GM23248 (cell line): ENCODE data around the gene UGT2B11.
"Not testable (repeated sequence)": the region's sequence is repeated elsewhere in the genome, so short reads cannot be mapped to it uniquely, and the experiment has no call there.

Experiments used
- EZH2 ChIP-seq: fragments of 200-600 bp; sonication (generic); IDR thresholded peaks from 2 replicates; pipeline ENCODE4 v1.6.1; 2018; ENCODE audit warnings: antibody characterized with exemption, mild to moderate bottlenecking; ENCODE audit not compliant: insufficient read depth, poor library complexity, severe bottlenecking
- EZH2phosphoT487 ChIP-seq: fragments of 200-600 bp; sonication (generic); IDR thresholded peaks from 2 replicates; pipeline ENCODE4 v1.6.1; 2018; ENCODE audit warnings: antibody characterized with exemption, moderate library complexity, mild to moderate bottlenecking, low read depth; ENCODE audit not compliant: insufficient read depth

GRCh38 chr4:69190621-69191020 lies 23.9 kb downstream of the UGT2B11 start:
- not testable (repeated sequence) for TF ChIP-seq EZH2phosphoT487, EZH2
